Large intestine (tissue), 3 donors: ENCODE results near the gene OMP. TPM values are rescaled to one million over a fixed set of nuclear protein-coding genes. Genes with fewer than 3 reads are reported as not detected.
"Not testable (repeated sequence)": the region's sequence is repeated elsewhere in the genome, so short reads cannot be mapped to it uniquely, and the experiment has no call there.

Experiments used
- DNase-seq, 2 donors: peaks; one replicate each; pipeline versions ENCODE4 v3.0.0 to v3.0.0-alpha.2; 2013
- H3K27ac ChIP-seq: one replicate; pipeline ENCODE4 v1.5.1; 2013; ENCODE audit warnings: low read length
- H3K27me3 ChIP-seq: 2 replicates; pipeline ENCODE4 v1.6.1; 2013; ENCODE audit warnings: low read length; ENCODE audit not compliant: control insufficient read depth, insufficient read depth
- H3K36me3 ChIP-seq: 2 replicates; pipeline ENCODE4 v1.6.1; 2013; ENCODE audit warnings: low read length; ENCODE audit not compliant: control insufficient read depth, insufficient read depth
- H3K4me1 ChIP-seq: one replicate; pipeline ENCODE4 v1.6.1; 2013; ENCODE audit warnings: low read length; ENCODE audit not compliant: control insufficient read depth, insufficient read depth
- H3K4me3 ChIP-seq: one replicate; pipeline ENCODE4 v1.5.1; 2013; ENCODE audit warnings: low read length
- H3K9me3 ChIP-seq: one replicate; pipeline ENCODE4 v1.6.1; 2013; ENCODE audit warnings: mild to moderate bottlenecking, low read depth, low read length, moderate library complexity; ENCODE audit not compliant: control insufficient read depth
- WGBS: methylation state at CpG from one replicate; pipeline ENCODE4 v1.1.5; 2013; ENCODE audit warnings: low lambda C conversion rate; ENCODE audit not compliant: insufficient coverage; 5-methylcytosine and 5-hydroxymethylcytosine counted together
- polyA plus RNA-seq: library from polyadenylated mRNA; unstranded; fragments of 120-200 nt; gene quantifications from one replicate; pipeline ENCODE4 v1.2.1, GENCODE V29; 2013

OMP gene
- polyA plus RNA-seq, 1 donor = 1.1 TPM

DNA sequence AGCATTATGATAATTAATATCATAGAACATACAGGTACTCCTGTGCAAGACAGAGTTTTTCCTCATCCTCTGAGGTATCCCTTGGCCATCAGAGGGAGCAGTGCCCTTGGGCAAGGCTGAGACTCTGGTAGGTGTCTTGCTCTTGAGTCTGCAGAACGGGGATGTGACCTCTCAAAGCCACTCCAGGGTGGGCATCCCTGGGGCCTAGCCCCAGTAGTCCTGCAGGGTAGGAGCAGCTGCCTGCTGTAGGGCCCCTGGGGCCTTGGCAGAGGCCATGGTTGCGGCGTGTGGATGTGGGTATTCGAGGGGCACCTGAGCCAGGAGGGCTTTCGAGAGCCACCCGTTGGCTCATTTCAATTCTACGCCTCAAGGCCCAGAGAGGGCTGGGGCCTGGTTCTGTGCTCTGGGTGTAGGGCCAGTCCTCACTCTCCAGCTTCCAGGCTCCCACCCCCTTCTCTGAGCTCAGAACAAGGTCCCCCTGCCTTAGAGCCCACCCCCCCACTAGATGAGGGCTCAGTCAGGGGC is 7.7 kb upstream of the OMP start:
- Histone ChIP-seq H3K4me3 (no peak overlapping the region), H3K4me1 (peaks cover 33% of the 10 kb centered on the region), H3K9me3 (peaks cover 3% of the 10 kb centered on the region), H3K27me3 (no peaks in the 10 kb centered on the region), H3K27ac (peak overlapping the region; percentile 92), H3K36me3 (peaks cover 31% of the 10 kb centered on the region)
- DNase-seq = no peak
- no CpG with 5 or more reads among the region's 7 CpGs for WGBS

- DNase-seq = peak; percentile 93 to 96
- Histone ChIP-seq H3K4me3 (no peak overlapping the region), H3K27me3 (no peaks in the 10 kb centered on the region), H3K4me1 (peaks cover 24% of the 10 kb centered on the region), H3K9me3 (peaks cover 3% of the 10 kb centered on the region), H3K36me3 (peaks cover 29% of the 10 kb centered on the region), H3K27ac (peak overlapping the region; percentile 92)
- WGBS = no CpG with 5 or more reads among the region's 21 CpGs
Measured at GRCh38 chr11:77095551-77096490, 6.8 kb upstream of the OMP start.

DNA sequence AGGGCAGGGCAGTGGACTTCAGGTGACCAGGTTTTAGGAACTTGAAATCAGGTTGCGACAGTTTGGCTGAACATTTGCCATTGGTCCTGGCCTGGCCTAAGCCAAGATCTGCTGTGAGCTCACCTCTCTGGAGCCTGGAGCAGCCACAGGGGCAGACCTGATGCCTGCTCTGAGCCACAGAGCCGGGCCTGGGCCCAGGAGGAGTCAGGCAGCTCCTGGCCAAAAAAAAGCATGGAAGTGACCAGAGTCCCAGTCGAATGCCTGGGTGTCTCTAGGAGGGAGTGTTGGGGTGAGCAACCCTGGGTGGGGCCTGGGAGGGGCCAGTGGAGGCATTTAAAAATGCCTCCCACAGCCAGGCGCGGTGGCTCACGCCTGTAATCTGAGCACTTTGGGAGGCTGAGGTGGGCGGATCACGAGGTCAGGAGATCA is 6.0 kb upstream of the OMP start:
- Histone ChIP-seq H3K4me3 (no peak overlapping the region), H3K4me1 (peaks cover 21% of the 10 kb centered on the region), H3K27ac (peak overlapping the region; percentile 92), H3K9me3 (peaks cover 3% of the 10 kb centered on the region), H3K36me3 (peaks cover 28% of the 10 kb centered on the region), H3K27me3 (no peaks in the 10 kb centered on the region)
- no peak for DNase-seq
- no CpG with 5 or more reads among the region's 8 CpGs for WGBS

DNA sequence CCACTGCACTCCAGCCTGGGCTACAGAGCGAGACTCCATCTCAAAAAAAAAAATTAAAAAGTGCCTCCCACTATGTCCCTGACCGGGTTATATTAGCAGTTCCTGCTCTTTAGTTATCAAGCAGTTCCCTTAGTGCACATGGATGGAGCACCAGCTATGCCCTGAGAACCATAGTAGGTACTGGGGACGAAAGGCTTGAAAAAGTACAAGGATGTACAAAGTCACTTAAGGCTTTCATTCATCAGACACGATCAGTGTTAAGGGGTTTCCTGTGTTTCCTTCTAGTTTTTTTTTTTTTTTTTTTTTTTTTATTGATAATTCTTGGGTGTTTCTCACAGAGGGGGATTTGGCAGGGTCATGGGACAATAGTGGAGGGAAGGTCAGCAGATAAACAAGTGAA is 5.5 kb upstream of the OMP start:
- H3K4me3 ChIP-seq, H3K9me3 ChIP-seq, DNase-seq, H3K27ac ChIP-seq, H3K27me3 ChIP-seq: not testable (repeated sequence)
- Histone ChIP-seq H3K4me1 (peaks cover 21% of the 10 kb centered on the region), H3K36me3 (peaks cover 33% of the 10 kb centered on the region)
- no CpG with 5 or more reads among the region's 4 CpGs for WGBS

- Histone ChIP-seq H3K9me3 (peaks cover 3% of the 10 kb centered on the region), H3K27ac (no peak overlapping the region), H3K4me3 (no peak overlapping the region), H3K36me3 (peaks cover 30% of the 10 kb centered on the region), H3K4me1 (peaks cover 14% of the 10 kb centered on the region), H3K27me3 (no peaks in the 10 kb centered on the region)
- no CpG with 5 or more reads among the region's 14 CpGs for WGBS
- no peak for DNase-seq
Measured at GRCh38 chr11:77100166-77101042, 2.2 kb upstream of the OMP start.

GRCh38 chr11:77101043-77101537 is 1.6 kb upstream of the OMP start:
- DNase-seq = no peak

GRCh38 chr11:77103319-77103718 is 679 bp downstream of the OMP start:
- H3K4me1 ChIP-seq = peaks cover 17% of the 10 kb centered on the region
- peaks cover 3% of the 10 kb centered on the region for H3K9me3 ChIP-seq
- DNase-seq = no peak
- no peak overlapping the region for H3K4me3 ChIP-seq
- no peaks in the 10 kb centered on the region for H3K27me3 ChIP-seq
- peaks cover 32% of the 10 kb centered on the region for H3K36me3 ChIP-seq
- no CpG with 5 or more reads among the region's 2 CpGs for WGBS
- H3K27ac ChIP-seq = no peak overlapping the region

More at GRCh38 chr11:77101043-77101537, 1.6 kb upstream of the OMP start:
- no peaks in the 10 kb centered on the region for H3K27me3 ChIP-seq
- H3K4me1 ChIP-seq = peaks cover 13% of the 10 kb centered on the region
- H3K27ac ChIP-seq = no peak overlapping the region
- peaks cover 3% of the 10 kb centered on the region for H3K9me3 ChIP-seq
- H3K36me3 ChIP-seq = peaks cover 30% of the 10 kb centered on the region
- WGBS = no CpG with 5 or more reads among the region's 5 CpGs
- H3K4me3 ChIP-seq = no peak overlapping the region

DNA sequence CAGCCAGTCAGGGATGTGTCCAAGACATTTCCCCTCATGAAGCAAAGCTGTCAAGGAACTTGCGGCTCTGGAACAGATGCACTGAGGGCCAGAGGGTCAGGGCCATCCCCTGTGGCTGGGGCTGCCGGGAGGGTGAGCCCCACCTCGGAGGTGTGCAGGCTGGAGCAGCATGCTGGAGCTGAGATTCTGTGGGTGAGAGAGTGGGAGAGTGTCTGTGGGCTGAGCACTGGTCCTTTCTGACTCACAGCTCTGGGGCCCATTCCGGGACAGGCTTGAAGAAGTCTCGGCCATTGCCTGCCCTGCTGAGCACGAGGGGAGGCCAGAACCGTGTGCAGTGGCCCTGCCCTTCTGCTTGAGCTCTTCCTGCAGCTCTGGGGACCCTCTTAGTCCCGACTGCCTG is 2.1 kb downstream of the OMP start:
- H3K4me1 ChIP-seq = peaks cover 18% of the 10 kb centered on the region
- no CpG with 5 or more reads among the region's 8 CpGs for WGBS
- DNase-seq = no peak
- H3K4me3 ChIP-seq = no peak overlapping the region
- H3K27ac ChIP-seq = no peak overlapping the region
- peaks cover 32% of the 10 kb centered on the region for H3K36me3 ChIP-seq
- H3K27me3 ChIP-seq = no peaks in the 10 kb centered on the region
- no peaks in the 10 kb centered on the region for H3K9me3 ChIP-seq

DNA sequence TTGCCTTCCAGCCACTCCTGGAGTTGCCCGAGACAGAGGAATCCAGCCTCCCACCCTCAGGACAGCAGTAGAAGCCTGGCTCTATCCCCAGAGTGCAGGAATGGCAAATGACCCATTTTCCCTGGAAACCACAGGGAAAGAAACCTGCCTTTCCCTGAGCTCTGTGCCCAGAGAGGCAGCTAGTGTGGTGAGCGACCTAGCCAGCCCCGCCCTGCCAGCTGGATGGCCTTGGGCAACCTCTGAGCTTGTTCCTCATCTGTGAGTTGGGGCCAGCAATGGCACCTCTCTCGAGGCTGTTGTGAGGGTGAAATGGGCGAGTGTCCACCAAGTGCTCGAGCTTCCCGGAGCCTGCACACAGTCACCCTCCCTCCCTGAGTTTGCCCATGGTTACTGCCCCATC is 3.7 kb downstream of the OMP start:
- Histone ChIP-seq H3K9me3 (no peaks in the 10 kb centered on the region), H3K4me3 (no peak overlapping the region), H3K4me1 (peaks cover 18% of the 10 kb centered on the region), H3K36me3 (peaks cover 31% of the 10 kb centered on the region), H3K27me3 (no peaks in the 10 kb centered on the region), H3K27ac (no peak overlapping the region)
- WGBS = 100% methylated on average over 1 of the region's 7 CpGs
- DNase-seq = no peak

- no CpG with 5 or more reads among the region's 13 CpGs for WGBS
- Histone ChIP-seq H3K4me3 (no peak overlapping the region), H3K27ac (no peak overlapping the region), H3K27me3 (no peaks in the 10 kb centered on the region), H3K9me3 (no peaks in the 10 kb centered on the region), H3K36me3 (peaks cover 28% of the 10 kb centered on the region), H3K4me1 (peaks cover 18% of the 10 kb centered on the region)
- DNase-seq = no peak
Measured at GRCh38 chr11:77106759-77107158, 4.1 kb downstream of the OMP start.
